CD14-positive monocyte (primary cell): ENCODE measurements around the gene SLC25A21. TPM values are rescaled to one million over a fixed set of nuclear protein-coding genes. Genes with fewer than 3 reads are reported as not detected.

Experiments
- DNase-seq, 3 donors: peaks; one replicate each; pipeline ENCODE4 v3.0.0-alpha.2; 2011 to 2022
- H2AFZ ChIP-seq: 2 replicates; pipeline ENCODE4 v1.6.0; 2012; ENCODE audit warnings: mild to moderate bottlenecking, low read depth, low read length, inconsistent platforms; ENCODE audit not compliant: insufficient read depth, poor library complexity, severe bottlenecking
- H3K27ac ChIP-seq, 2 donors: 1 replicate in 1 of 2; 2 replicates in 1 of 2; pipeline ENCODE4 v1.5.1; 2012 to 2013; ENCODE audit warnings: low read length in 2 of 2, control low read depth in 1 of 2, inconsistent platforms in 1 of 2, low read depth in 1 of 2, mild to moderate bottlenecking in 1 of 2
- H3K27me3 ChIP-seq, 2 donors: one replicate each; pipeline versions ENCODE4 v1.6.0 to v1.6.1; 2011 to 2013; ENCODE audit warnings: low read length in 2 of 2; ENCODE audit not compliant: control insufficient read depth in 2 of 2, insufficient read depth in 2 of 2
- H3K36me3 ChIP-seq, 2 donors: replicated peaks in 1 of 2; 1 replicate in 1 of 2; 2 replicates in 1 of 2; pipeline versions ENCODE4 v1.5.1 to v1.6.1; 2012 to 2013; ENCODE audit warnings: low read length in 2 of 2, control low read depth in 1 of 2, inconsistent platforms in 1 of 2, mild to moderate bottlenecking in 1 of 2; ENCODE audit not compliant: insufficient read depth in 2 of 2, control insufficient read depth in 1 of 2
- H3K4me1 ChIP-seq, 2 donors: 1 replicate in 1 of 2; 2 replicates in 1 of 2; pipeline versions ENCODE4 v1.5.1 to v1.6.1; 2012 to 2013; ENCODE audit warnings: low read length in 2 of 2, control low read depth in 1 of 2, inconsistent platforms in 1 of 2, mild to moderate bottlenecking in 1 of 2, moderate library complexity in 1 of 2; ENCODE audit not compliant: insufficient read depth in 2 of 2, control insufficient read depth in 1 of 2
- H3K4me2 ChIP-seq: replicated peaks from 2 replicates; pipeline ENCODE3; 2012; ENCODE audit warnings: low read length, moderate library complexity, mild to moderate bottlenecking; ENCODE audit not compliant: poor library complexity, severe bottlenecking; ENCODE audit errors: extremely low read depth
- H3K4me3 ChIP-seq, 3 experiments: fragments of 200-600 bp in 1 of 3; sonication (generic) in 1 of 3; replicated peaks in 1 of 3; 1 replicate in 2 of 3; 2 replicates in 1 of 3; pipeline ENCODE4 v1.5.1; 2011 to 2013; ENCODE audit warnings: low read length in 3 of 3, mild to moderate bottlenecking in 3 of 3, control low read depth in 2 of 3, low read depth in 2 of 3, inconsistent platforms in 1 of 3, moderate library complexity in 1 of 3
- H3K79me2 ChIP-seq: 2 replicates; pipeline ENCODE4 v1.6.0; 2012; ENCODE audit warnings: mild to moderate bottlenecking, control low read depth, inconsistent platforms, low read length, moderate library complexity; ENCODE audit not compliant: insufficient read depth
- H3K9ac ChIP-seq: 2 replicates; pipeline ENCODE4 v1.6.0; 2017; ENCODE audit warnings: low read length, mild to moderate bottlenecking; ENCODE audit not compliant: insufficient read depth, poor library complexity, severe bottlenecking
- H3K9me3 ChIP-seq, 2 donors: replicated peaks in 1 of 2; 1 replicate in 1 of 2; 2 replicates in 1 of 2; pipeline versions ENCODE4 v1.5.1 to v1.6.1; 2012 to 2013; ENCODE audit warnings: low read length in 2 of 2, control low read depth in 1 of 2; ENCODE audit not compliant: control insufficient read depth in 1 of 2, insufficient read depth in 1 of 2
- H4K20me1 ChIP-seq: 2 replicates; pipeline ENCODE4 v1.6.0; 2012; ENCODE audit warnings: mild to moderate bottlenecking, low read length, control low read depth, moderate library complexity; ENCODE audit not compliant: insufficient read depth
- H3K27ac Mint-ChIP-seq, 7 donors: one replicate each; pipeline ENCODE4 v1.8.0; 2020; ENCODE audit warnings: mild to moderate bottlenecking in 7 of 7, mixed read lengths in 7 of 7, moderate library complexity in 6 of 7, inconsistent platforms in 2 of 7
- H3K27me3 Mint-ChIP-seq, 3 donors: one replicate each; pipeline ENCODE4 v1.8.0; 2021 to 2022; ENCODE audit warnings: low read depth in 3 of 3, mild to moderate bottlenecking in 3 of 3, mixed read lengths in 3 of 3, moderate library complexity in 3 of 3, inconsistent platforms in 1 of 3
- H3K36me3 Mint-ChIP-seq, 2 donors: one replicate each; pipeline ENCODE4 v1.8.0; 2020; ENCODE audit warnings: mixed read lengths in 2 of 2, inconsistent platforms in 1 of 2, mild to moderate bottlenecking in 1 of 2
- H3K4me1 Mint-ChIP-seq: one replicate; pipeline ENCODE4 v1.8.0; 2020; ENCODE audit warnings: mild to moderate bottlenecking, mixed read lengths
- H3K4me3 Mint-ChIP-seq, 2 donors: one replicate each; pipeline ENCODE4 v1.8.0; 2020; ENCODE audit warnings: mild to moderate bottlenecking in 2 of 2, mixed read lengths in 2 of 2, moderate library complexity in 1 of 2
- H3K9me3 Mint-ChIP-seq, 7 donors: one replicate each; pipeline ENCODE4 v1.8.0; 2020 to 2022; ENCODE audit warnings: mixed read lengths in 7 of 7, mild to moderate bottlenecking in 6 of 7, moderate library complexity in 6 of 7, inconsistent platforms in 2 of 7
- WGBS: methylation state at CpG from one replicate; pipeline ENCODE4 v1.1.5; 2013; ENCODE audit warnings: missing lambda C conversion rate; ENCODE audit not compliant: insufficient coverage; 5-methylcytosine and 5-hydroxymethylcytosine counted together
- intact Hi-C, 2 donors: fragments of 100-400 bp; cut with micrococcal nuclease; formaldehyde crosslinking; loops; one replicate each; pipeline versions ENCODE4 v1.15.0 to v1.15.1; 2023
- polyA plus RNA-seq, 3 donors: library from polyadenylated mRNA; depleted of rRNA in 1 of 3; unstranded in 2 of 3; stranded (reverse) in 1 of 3; fragments of 300-500 nt in 2 of 3; fragments of >200 nt in 1 of 3; fragmentation: Illumina TruSeq in 2 of 3; gene quantifications; 1 replicate in 2 of 3; 2 replicates in 1 of 3; pipeline ENCODE4 v1.2.3, GENCODE V29; 2012 to 2021
- TF ChIP-seq, protein P1 (sequence below): fragments of 200-600 bp; IDR thresholded peaks from one replicate; pipeline ENCODE4 v1.8.0; 2022; ENCODE audit warnings: antibody characterized with exemption, mild to moderate bottlenecking

Gene SLC25A21
- polyA plus RNA-seq, 3 donors: not detected

DNA sequence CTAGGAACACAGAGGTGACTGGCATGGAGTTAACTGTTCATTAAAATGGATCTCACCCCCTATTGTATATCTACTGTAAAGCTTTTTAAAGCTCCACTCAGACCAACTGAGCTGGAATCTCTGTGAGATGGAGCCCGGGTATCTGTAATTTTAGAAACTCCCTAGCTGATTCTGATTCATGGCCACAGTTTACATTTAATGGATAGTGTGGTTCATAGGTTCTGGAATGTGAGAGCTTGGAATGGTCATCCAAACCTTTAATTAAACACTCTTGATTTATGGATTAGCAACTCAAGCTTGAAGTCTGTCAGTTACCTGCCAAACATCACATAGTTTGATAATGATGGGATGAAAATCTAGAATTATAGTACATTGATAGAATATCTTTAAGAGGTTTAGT is 183.8 kb downstream of the SLC25A21 start:
- no peak overlapping the region for H2AFZ ChIP-seq
- no peaks in the 10 kb centered on the region for H3K27me3 ChIP-seq
- Mint-ChIP-seq H3K36me3 (no peaks in the 10 kb centered on the region), H3K4me3 (no peak overlapping the region), H3K27ac (no peak overlapping the region), H3K27me3 (peaks cover 0 to 3% (median 0%) of the 10 kb centered on the region in 3 donors), H3K4me1 (no peaks in the 10 kb centered on the region), H3K9me3 (peaks cover 0 to 2% (median 0%) of the 10 kb centered on the region in 7 donors)
- H3K4me3 ChIP-seq: no peak overlapping the region
- no peak overlapping the region for H3K27ac ChIP-seq
- no peaks in the 10 kb centered on the region for H3K36me3 ChIP-seq
- no peak for DNase-seq
- H4K20me1 ChIP-seq: no peaks in the 10 kb centered on the region
- H3K9ac ChIP-seq: no peak overlapping the region
- H3K4me1 ChIP-seq: no peaks in the 10 kb centered on the region
- H3K4me2 ChIP-seq: no peak overlapping the region
- no CpG with 5 or more reads among the region's 1 CpG for WGBS
- intact Hi-C loops: no loop called here
- TF ChIP-seq, protein P1, sequence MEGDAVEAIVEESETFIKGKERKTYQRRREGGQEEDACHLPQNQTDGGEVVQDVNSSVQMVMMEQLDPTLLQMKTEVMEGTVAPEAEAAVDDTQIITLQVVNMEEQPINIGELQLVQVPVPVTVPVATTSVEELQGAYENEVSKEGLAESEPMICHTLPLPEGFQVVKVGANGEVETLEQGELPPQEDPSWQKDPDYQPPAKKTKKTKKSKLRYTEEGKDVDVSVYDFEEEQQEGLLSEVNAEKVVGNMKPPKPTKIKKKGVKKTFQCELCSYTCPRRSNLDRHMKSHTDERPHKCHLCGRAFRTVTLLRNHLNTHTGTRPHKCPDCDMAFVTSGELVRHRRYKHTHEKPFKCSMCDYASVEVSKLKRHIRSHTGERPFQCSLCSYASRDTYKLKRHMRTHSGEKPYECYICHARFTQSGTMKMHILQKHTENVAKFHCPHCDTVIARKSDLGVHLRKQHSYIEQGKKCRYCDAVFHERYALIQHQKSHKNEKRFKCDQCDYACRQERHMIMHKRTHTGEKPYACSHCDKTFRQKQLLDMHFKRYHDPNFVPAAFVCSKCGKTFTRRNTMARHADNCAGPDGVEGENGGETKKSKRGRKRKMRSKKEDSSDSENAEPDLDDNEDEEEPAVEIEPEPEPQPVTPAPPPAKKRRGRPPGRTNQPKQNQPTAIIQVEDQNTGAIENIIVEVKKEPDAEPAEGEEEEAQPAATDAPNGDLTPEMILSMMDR: no peak
- no peaks in the 10 kb centered on the region for H3K9me3 ChIP-seq
- no peaks in the 10 kb centered on the region for H3K79me2 ChIP-seq

DNA sequence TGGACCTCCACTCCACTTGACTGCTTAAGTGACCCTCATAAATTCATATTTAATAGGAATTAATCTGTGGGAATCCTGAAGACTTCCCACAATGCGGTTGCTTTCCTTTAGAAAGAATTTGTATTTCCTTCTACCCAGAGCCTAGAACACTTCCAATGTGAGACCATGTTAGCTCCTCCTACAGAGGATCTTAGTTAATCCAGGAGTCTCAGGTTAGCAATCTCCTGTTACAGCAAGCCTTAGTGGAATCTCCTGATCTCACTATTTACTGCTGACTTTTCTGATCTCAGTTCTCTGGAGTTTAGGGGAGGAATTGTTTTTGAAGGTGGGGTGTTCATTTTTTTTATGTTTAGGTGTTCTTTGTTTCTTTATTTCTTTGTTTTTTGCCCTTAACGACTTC is 186.0 kb downstream of the SLC25A21 start:
- WGBS: no CpG with 5 or more reads among the region's 2 CpGs
- no peak overlapping the region for H3K4me3 ChIP-seq
- H3K36me3 ChIP-seq: no peaks in the 10 kb centered on the region
- intact Hi-C loops: no loop called here
- H3K27me3 ChIP-seq: no peaks in the 10 kb centered on the region
- no peaks in the 10 kb centered on the region for H4K20me1 ChIP-seq
- Mint-ChIP-seq H3K27ac (no peak overlapping the region), H3K27me3 (peaks cover 0 to 3% (median 0%) of the 10 kb centered on the region in 3 donors), H3K9me3 (peaks cover 0 to 2% (median 0%) of the 10 kb centered on the region in 7 donors), H3K36me3 (no peaks in the 10 kb centered on the region), H3K4me3 (no peak overlapping the region), H3K4me1 (no peaks in the 10 kb centered on the region)
- TF ChIP-seq, protein P1: no peak
- no peaks in the 10 kb centered on the region for H3K4me1 ChIP-seq
- H3K4me2 ChIP-seq: no peak overlapping the region
- H2AFZ ChIP-seq: no peak overlapping the region
- no peak overlapping the region for H3K9ac ChIP-seq
- no peak for DNase-seq
- H3K27ac ChIP-seq: no peak overlapping the region
- H3K9me3 ChIP-seq: no peaks in the 10 kb centered on the region
- no peaks in the 10 kb centered on the region for H3K79me2 ChIP-seq
